Testis (tissue), 2 donors: Measurements from ENCODE around the gene PLEKHG5.

Experiments used
- POLR2A ChIP-seq: fragments of 450-650 bp; IDR thresholded peaks from one replicate; pipeline ENCODE4 v1.6.1; 2017; ENCODE audit warnings: antibody characterized with exemption, mild to moderate bottlenecking, moderate library complexity
- TF ChIP-seq, protein P1 (sequence below), 3 experiments: fragments of 450-650 bp in 2 of 3; fragments of 200-600 bp in 1 of 3; sonication (generic) in 1 of 3; IDR thresholded peaks; one replicate each; pipeline ENCODE4 v1.5.1; 2016 to 2019; ENCODE audit warnings: antibody characterized with exemption in 3 of 3, mild to moderate bottlenecking in 2 of 3, moderate library complexity in 1 of 3

DNA sequence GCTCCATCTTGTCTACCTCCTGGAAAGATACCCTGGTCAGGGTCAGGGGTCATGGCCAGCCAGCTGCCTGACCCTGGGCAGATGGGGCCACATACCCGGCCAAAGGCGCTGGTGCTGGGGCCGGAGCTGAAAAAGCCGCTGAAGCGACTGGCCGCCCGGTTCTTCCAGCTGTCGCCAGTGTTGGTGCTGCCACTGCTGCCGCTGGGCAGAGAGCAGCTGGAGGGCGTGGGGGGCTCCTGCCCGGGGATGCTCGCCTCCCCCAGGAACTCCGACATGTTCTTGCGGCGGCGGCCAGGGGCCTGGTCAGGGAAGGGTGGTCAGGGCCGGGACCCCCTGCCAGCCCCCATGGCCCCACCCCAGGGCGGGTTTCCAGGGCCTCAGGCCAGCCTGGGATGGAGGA, 18.3 kb downstream of the PLEKHG5 start:
- TF ChIP-seq, protein P1, sequence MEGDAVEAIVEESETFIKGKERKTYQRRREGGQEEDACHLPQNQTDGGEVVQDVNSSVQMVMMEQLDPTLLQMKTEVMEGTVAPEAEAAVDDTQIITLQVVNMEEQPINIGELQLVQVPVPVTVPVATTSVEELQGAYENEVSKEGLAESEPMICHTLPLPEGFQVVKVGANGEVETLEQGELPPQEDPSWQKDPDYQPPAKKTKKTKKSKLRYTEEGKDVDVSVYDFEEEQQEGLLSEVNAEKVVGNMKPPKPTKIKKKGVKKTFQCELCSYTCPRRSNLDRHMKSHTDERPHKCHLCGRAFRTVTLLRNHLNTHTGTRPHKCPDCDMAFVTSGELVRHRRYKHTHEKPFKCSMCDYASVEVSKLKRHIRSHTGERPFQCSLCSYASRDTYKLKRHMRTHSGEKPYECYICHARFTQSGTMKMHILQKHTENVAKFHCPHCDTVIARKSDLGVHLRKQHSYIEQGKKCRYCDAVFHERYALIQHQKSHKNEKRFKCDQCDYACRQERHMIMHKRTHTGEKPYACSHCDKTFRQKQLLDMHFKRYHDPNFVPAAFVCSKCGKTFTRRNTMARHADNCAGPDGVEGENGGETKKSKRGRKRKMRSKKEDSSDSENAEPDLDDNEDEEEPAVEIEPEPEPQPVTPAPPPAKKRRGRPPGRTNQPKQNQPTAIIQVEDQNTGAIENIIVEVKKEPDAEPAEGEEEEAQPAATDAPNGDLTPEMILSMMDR (IDR thresholded peaks at IDR 0.05): no peak
- no peak for TF ChIP-seq POLR2A
